Astrocyte (in vitro differentiated cells and primary cell): ENCODE data around the gene CZIB. TPM values are rescaled to one million over a fixed set of nuclear protein-coding genes. Genes with fewer than 3 reads are reported as not detected.

Experiments
- DNase-seq: peaks from one replicate; pipeline ENCODE4 v3.0.0-alpha.2; 2010; ENCODE audit warnings: low read depth
- FAIRE-seq: peaks from 2 replicates; lab custom pipeline; 2011; peaks lifted over from hg19 to GRCh38; lab: Jason Lieb, UNC
- H2AFZ ChIP-seq: 2 replicates; pipeline ENCODE4 v1.6.0; 2012; ENCODE audit warnings: low read depth, low read length, inconsistent platforms
- H3K27ac ChIP-seq: 2 replicates; pipeline ENCODE4 v1.5.1; 2011; ENCODE audit warnings: low read depth, low read length, inconsistent platforms
- H3K27me3 ChIP-seq: 2 replicates; pipeline ENCODE4 v1.6.0; 2011; ENCODE audit warnings: low read length, inconsistent platforms; ENCODE audit not compliant: insufficient read depth
- H3K36me3 ChIP-seq: 2 replicates; pipeline ENCODE4 v1.5.1; 2011; ENCODE audit warnings: low read length, inconsistent platforms; ENCODE audit not compliant: insufficient read depth
- H3K4me1 ChIP-seq: 2 replicates; pipeline ENCODE4 v1.5.1; 2011; ENCODE audit warnings: low read length, inconsistent platforms; ENCODE audit not compliant: insufficient read depth
- H3K4me2 ChIP-seq: 2 replicates; pipeline ENCODE4 v1.6.0; 2012; ENCODE audit warnings: low read length, inconsistent platforms
- H3K4me3 ChIP-seq: 2 replicates; pipeline ENCODE4 v1.5.1; 2011; ENCODE audit warnings: low read depth, mild to moderate bottlenecking, low read length, inconsistent platforms; ENCODE audit not compliant: insufficient read depth
- H3K79me2 ChIP-seq: 2 replicates; pipeline ENCODE4 v1.6.0; 2012; ENCODE audit warnings: mild to moderate bottlenecking, low read length, inconsistent platforms; ENCODE audit not compliant: insufficient read depth
- H3K9ac ChIP-seq: 2 replicates; pipeline ENCODE4 v1.6.0; 2012; ENCODE audit warnings: mild to moderate bottlenecking, low read length, inconsistent platforms
- H3K9me3 ChIP-seq: 2 replicates; pipeline ENCODE4 v1.5.1; 2012; ENCODE audit warnings: low read depth, mild to moderate bottlenecking, low read length, inconsistent platforms; ENCODE audit not compliant: insufficient read depth
- H4K20me1 ChIP-seq: 2 replicates; pipeline ENCODE4 v1.6.0; 2012; ENCODE audit warnings: low read length, inconsistent platforms; ENCODE audit not compliant: insufficient read depth
- H3K27ac Mint-ChIP-seq: one replicate; pipeline ENCODE4 v1.8.0; 2021; ENCODE audit warnings: mild to moderate bottlenecking, mixed read lengths; ENCODE audit not compliant: unreplicated experiment
- H3K27me3 Mint-ChIP-seq: one replicate; pipeline ENCODE4 v1.8.0; 2021; ENCODE audit warnings: low read depth, mixed read lengths; ENCODE audit not compliant: unreplicated experiment
- H3K36me3 Mint-ChIP-seq: one replicate; pipeline ENCODE4 v1.8.0; 2021; ENCODE audit warnings: low read depth, mixed read lengths; ENCODE audit not compliant: unreplicated experiment
- H3K4me1 Mint-ChIP-seq: one replicate; pipeline ENCODE4 v1.8.0; 2021; ENCODE audit warnings: low read depth, mixed read lengths; ENCODE audit not compliant: unreplicated experiment
- H3K4me3 Mint-ChIP-seq: one replicate; pipeline ENCODE4 v1.8.0; 2021; ENCODE audit warnings: mild to moderate bottlenecking, moderate library complexity, mixed read lengths; ENCODE audit not compliant: unreplicated experiment
- H3K9me3 Mint-ChIP-seq: one replicate; pipeline ENCODE4 v1.8.0; 2021; ENCODE audit warnings: mild to moderate bottlenecking, mixed read lengths; ENCODE audit not compliant: unreplicated experiment
- CTCF ChIP-seq: IDR thresholded peaks from 2 replicates; pipeline ENCODE4 v1.5.1; 2011; ENCODE audit warnings: low read depth, mild to moderate bottlenecking, inconsistent platforms, low read length, moderate library complexity; ENCODE audit not compliant: insufficient read depth
- EZH2 ChIP-seq: IDR thresholded peaks from 2 replicates; pipeline ENCODE4 v1.6.1; 2012; ENCODE audit warnings: mild to moderate bottlenecking, low read length, inconsistent platforms; ENCODE audit not compliant: insufficient read depth
- total RNA-seq: library from RNA; stranded (reverse); gene quantifications from 2 replicates; pipeline ENCODE4 v1.2.1, GENCODE V29; 2021

The CZIB gene
- total RNA-seq, 1 donor from 2014 or later, result 34.5 TPM

- H3K9me3 Mint-ChIP-seq, result no peaks in the 10 kb centered on the region
Measured at GRCh38 chr1:53182716-53183094, 37.7 kb downstream of the CZIB start.

GRCh38 chr1:53182111-53182593, 38.3 kb downstream of the CZIB start:
- Histone ChIP-seq H3K27ac (no peak overlapping the region), H3K9me3 (no peaks in the 10 kb centered on the region), H3K36me3 (no peaks in the 10 kb centered on the region), H2AFZ (peak overlapping the region; percentile 51), H3K4me1 (peaks cover 10% of the 10 kb centered on the region), H3K4me3 (no peak overlapping the region), H3K4me2 (peak overlapping the region; percentile 39), H3K27me3 (no peaks in the 10 kb centered on the region), H4K20me1 (no peaks in the 10 kb centered on the region), H3K79me2 (no peaks in the 10 kb centered on the region), H3K9ac (no peak overlapping the region)
- Mint-ChIP-seq H3K27me3 (peaks cover 3% of the 10 kb centered on the region), H3K4me1 (peaks cover 7% of the 10 kb centered on the region), H3K36me3 (no peaks in the 10 kb centered on the region), H3K27ac (no peak overlapping the region), H3K4me3 (no peak overlapping the region), H3K9me3 (no peaks in the 10 kb centered on the region)
- no peak for FAIRE-seq
- DNase-seq, result peak; percentile 49
- TF ChIP-seq CTCF (peak; percentile 85), EZH2 (no peak)

More at GRCh38 chr1:53182716-53183094, 37.7 kb downstream of the CZIB start:
- Histone ChIP-seq H3K27ac (no peak overlapping the region), H2AFZ (peak overlapping the region; percentile 51), H3K9me3 (no peaks in the 10 kb centered on the region), H3K4me2 (peak overlapping the region; percentile 39), H4K20me1 (no peaks in the 10 kb centered on the region), H3K4me1 (peaks cover 10% of the 10 kb centered on the region), H3K4me3 (no peak overlapping the region), H3K27me3 (no peaks in the 10 kb centered on the region), H3K9ac (no peak overlapping the region), H3K79me2 (no peaks in the 10 kb centered on the region), H3K36me3 (no peaks in the 10 kb centered on the region)
- DNase-seq (no peak), FAIRE-seq (no peak)
- peaks cover 7% of the 10 kb centered on the region for H3K4me1 Mint-ChIP-seq
- H3K27me3 Mint-ChIP-seq, result peaks cover 3% of the 10 kb centered on the region
- no peak overlapping the region for H3K4me3 Mint-ChIP-seq
- no peaks in the 10 kb centered on the region for H3K36me3 Mint-ChIP-seq
- TF ChIP-seq EZH2, result no peak
- no peak for TF ChIP-seq CTCF
- no peak overlapping the region for H3K27ac Mint-ChIP-seq

GRCh38 chr1:53180951-53181350, 39.5 kb downstream of the CZIB start:
- no peak for FAIRE-seq
- Histone ChIP-seq H2AFZ (no peak overlapping the region), H3K9me3 (no peaks in the 10 kb centered on the region), H3K27me3 (no peaks in the 10 kb centered on the region), H3K36me3 (no peaks in the 10 kb centered on the region), H3K4me2 (no peak overlapping the region), H4K20me1 (no peaks in the 10 kb centered on the region), H3K4me3 (no peak overlapping the region), H3K4me1 (peaks cover 10% of the 10 kb centered on the region), H3K27ac (no peak overlapping the region), H3K79me2 (no peaks in the 10 kb centered on the region), H3K9ac (no peak overlapping the region)
- H3K27ac Mint-ChIP-seq, result no peak overlapping the region
- no peaks in the 10 kb centered on the region for H3K36me3 Mint-ChIP-seq
- peaks cover 4% of the 10 kb centered on the region for H3K4me1 Mint-ChIP-seq
- peaks cover 7% of the 10 kb centered on the region for H3K27me3 Mint-ChIP-seq
- TF ChIP-seq CTCF (no peak), EZH2 (no peak)
- no peak overlapping the region for H3K4me3 Mint-ChIP-seq
- H3K9me3 Mint-ChIP-seq, result no peaks in the 10 kb centered on the region
- no peak for DNase-seq
